HepG2 (cell line): ENCODE data around the gene SAMD14. TPM values are rescaled to one million over a fixed set of nuclear protein-coding genes. Genes with fewer than 3 reads are reported as not detected.

Experiments used
- AKAP8 ChIP-seq: sonication (generic); formaldehyde crosslinking; IDR thresholded peaks from 2 replicates; pipeline ENCODE4 v1.5.1; 2020; ENCODE audit warnings: mild to moderate bottlenecking, missing genetic modification reagents
- CCAR2 ChIP-seq: fragments of 200-400 bp; formaldehyde crosslinking; optimal IDR thresholded peaks from 2 replicates; pipeline ENCODE3; 2018; ENCODE audit warnings: low read depth, mild to moderate bottlenecking, low read length, moderate library complexity
- FOXK1 ChIP-seq: sonication (generic); formaldehyde crosslinking; IDR thresholded peaks from 2 replicates; pipeline ENCODE4 v1.4.0; 2020; ENCODE audit warnings: low read depth, missing genetic modification reagents, borderline replicate concordance
- TFAP4 ChIP-seq: sonication (generic); IDR thresholded peaks from 2 replicates; pipeline ENCODE4 v1.6.1; 2016; ENCODE audit warnings: low read depth, borderline replicate concordance
- TMF1 ChIP-seq: sonication (generic); formaldehyde crosslinking; IDR thresholded peaks from 2 replicates; pipeline ENCODE4 v1.8.1; 2022; ENCODE audit warnings: low read depth, missing genetic modification reagents
- ZNF776 ChIP-seq: sonication (generic); formaldehyde crosslinking; IDR thresholded peaks from 2 replicates; pipeline ENCODE4 v1.4.0; 2020; ENCODE audit warnings: mild to moderate bottlenecking, missing genetic modification reagents
- ZSCAN31 ChIP-seq: sonication (generic); formaldehyde crosslinking; IDR thresholded peaks from 2 replicates; pipeline ENCODE4 v1.5.0; 2020; ENCODE audit warnings: low read depth, mild to moderate bottlenecking, missing genetic modification reagents
- polyA plus RNA-seq, 8 experiments: library from polyadenylated mRNA; depleted of rRNA in 3 of 8; stranded (reverse) in 7 of 8; unstranded in 1 of 8; fragments of >200 nt; fragmentation: Illumina TruSeq in 4 of 8; extraction: Trizol in 4 of 8; gene quantifications; 2 replicates each; pipeline versions ENCODE4 v1.2.1 to v1.2.3, GENCODE V29; 2011 to 2016; ENCODE audit warnings: low read depth in 4 of 8, missing spikeins in 1 of 8, mixed read lengths in 1 of 8; ENCODE audit not compliant: insufficient read depth in 1 of 8
- total RNA-seq, 5 experiments: library from RNA; depleted of rRNA; stranded (reverse); fragments of >200 nt; fragmentation: Illumina TruSeq; extraction: Trizol; gene quantifications; 2 replicates each; pipeline ENCODE4 v1.2.3, GENCODE V29; 2016; ENCODE audit warnings: low read depth in 1 of 5
- TF ChIP-seq, protein P1 (sequence below), 2 experiments: sonication (generic) in 1 of 2; formaldehyde crosslinking in 1 of 2; IDR thresholded peaks; 2 replicates each; pipeline versions ENCODE4 v1.4.0 to v1.6.1; 2018 to 2020; ENCODE audit warnings: missing genetic modification reagents in 2 of 2, borderline replicate concordance in 1 of 2, low read depth in 1 of 2, mild to moderate bottlenecking in 1 of 2, missing biosample characterization in 1 of 2
- TF ChIP-seq, protein P2 (sequence below): sonication (generic); formaldehyde crosslinking; IDR thresholded peaks from 2 replicates; pipeline ENCODE4 v1.5.0; 2020; ENCODE audit warnings: missing genetic modification reagents

Gene SAMD14
- total and polyA plus RNA-seq, 2 of the 13 experiments (the other 11 are each of a cell fraction or from before 2014, with no cell fraction given) = 0.07 to 0.22 TPM

DNA sequence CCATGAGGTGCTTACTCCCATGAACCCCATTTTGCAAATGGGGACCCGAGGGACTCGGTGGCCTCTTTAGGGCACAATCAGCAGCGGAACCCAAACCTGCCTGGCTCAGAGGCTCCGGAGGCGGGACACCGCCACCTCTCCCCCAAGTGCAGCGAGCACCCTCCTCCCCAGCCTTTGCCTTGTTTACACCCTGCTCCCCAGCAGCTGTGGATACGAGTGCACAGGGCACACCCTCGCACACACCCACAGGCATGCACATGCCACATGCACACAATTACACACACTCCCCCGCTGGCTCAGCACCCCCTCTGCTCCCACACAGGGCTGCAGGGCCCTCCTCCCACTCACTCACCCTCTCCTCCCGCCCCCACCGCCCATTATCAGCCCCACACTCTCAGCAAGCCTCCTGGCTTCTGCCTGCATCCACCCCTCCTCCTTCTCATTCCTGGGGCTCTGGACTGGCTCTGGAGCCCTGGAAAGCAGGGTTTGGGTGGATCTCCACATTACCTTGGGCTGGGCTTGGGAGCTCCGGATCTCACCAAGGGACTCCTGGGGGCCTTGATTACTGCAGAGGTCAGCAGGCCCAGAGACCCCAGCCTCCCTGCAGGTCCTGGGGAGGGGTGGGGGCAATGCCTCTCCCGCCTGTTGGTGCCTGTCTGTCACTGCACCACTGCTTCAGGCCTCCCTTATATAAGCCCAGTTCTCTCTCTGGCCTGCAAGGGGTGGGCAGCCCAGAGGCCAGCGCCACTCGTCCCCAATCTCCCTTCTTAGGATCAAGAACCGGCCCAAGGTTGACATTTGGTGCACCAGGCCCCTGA, 28.4 kb downstream of the SAMD14 start (continued):
- TF ChIP-seq, protein P1, sequence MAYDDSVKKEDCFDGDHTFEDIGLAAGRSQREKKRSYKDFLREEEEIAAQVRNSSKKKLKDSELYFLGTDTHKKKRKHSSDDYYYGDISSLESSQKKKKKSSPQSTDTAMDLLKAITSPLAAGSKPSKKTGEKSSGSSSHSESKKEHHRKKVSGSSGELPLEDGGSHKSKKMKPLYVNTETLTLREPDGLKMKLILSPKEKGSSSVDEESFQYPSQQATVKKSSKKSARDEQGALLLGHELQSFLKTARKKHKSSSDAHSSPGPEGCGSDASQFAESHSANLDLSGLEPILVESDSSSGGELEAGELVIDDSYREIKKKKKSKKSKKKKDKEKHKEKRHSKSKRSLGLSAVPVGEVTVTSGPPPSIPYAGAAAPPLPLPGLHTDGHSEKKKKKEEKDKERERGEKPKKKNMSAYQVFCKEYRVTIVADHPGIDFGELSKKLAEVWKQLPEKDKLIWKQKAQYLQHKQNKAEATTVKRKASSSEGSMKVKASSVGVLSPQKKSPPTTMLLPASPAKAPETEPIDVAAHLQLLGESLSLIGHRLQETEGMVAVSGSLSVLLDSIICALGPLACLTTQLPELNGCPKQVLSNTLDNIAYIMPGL (CRISPR knock-in tag; IDR thresholded peaks at IDR 0.05; ENCODE audit: borderline replicate concordance in 1 of 2, low read depth in 1 of 2) = peak in 1 of 2 experiments; percentile 14; a peak in 1 of 4 replicates
- TF ChIP-seq, protein P2, sequence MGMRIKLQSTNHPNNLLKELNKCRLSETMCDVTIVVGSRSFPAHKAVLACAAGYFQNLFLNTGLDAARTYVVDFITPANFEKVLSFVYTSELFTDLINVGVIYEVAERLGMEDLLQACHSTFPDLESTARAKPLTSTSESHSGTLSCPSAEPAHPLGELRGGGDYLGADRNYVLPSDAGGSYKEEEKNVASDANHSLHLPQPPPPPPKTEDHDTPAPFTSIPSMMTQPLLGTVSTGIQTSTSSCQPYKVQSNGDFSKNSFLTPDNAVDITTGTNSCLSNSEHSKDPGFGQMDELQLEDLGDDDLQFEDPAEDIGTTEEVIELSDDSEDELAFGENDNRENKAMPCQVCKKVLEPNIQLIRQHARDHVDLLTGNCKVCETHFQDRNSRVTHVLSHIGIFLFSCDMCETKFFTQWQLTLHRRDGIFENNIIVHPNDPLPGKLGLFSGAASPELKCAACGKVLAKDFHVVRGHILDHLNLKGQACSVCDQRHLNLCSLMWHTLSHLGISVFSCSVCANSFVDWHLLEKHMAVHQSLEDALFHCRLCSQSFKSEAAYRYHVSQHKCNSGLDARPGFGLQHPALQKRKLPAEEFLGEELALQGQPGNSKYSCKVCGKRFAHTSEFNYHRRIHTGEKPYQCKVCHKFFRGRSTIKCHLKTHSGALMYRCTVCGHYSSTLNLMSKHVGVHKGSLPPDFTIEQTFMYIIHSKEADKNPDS = 0 out of 2 replicates have a peak, but pooled peaks have one; percentile 12
- no peak for TF ChIP-seq CCAR2
- TF ChIP-seq FOXK1 = peak; percentile 87; the same call in 1 of the 2 replicates
- 0 out of 2 replicates have a peak, but pooled peaks have one; percentile 43 for TF ChIP-seq AKAP8 (CRISPR knock-in tag)
- peak; percentile 92; the same call in 1 of the 2 replicates for TF ChIP-seq TFAP4
- TF ChIP-seq ZSCAN31 (CRISPR knock-in tag) = peak; percentile 75
- 0 out of 2 replicates have a peak, but pooled peaks have one; percentile 51 for TF ChIP-seq ZNF776 (CRISPR knock-in tag)
- peak; percentile 31; the same call in 1 of the 2 replicates for TF ChIP-seq TMF1 (CRISPR knock-in tag)
